ENCODE measurements around the gene FNTB. TPM values are rescaled to one million over a fixed set of nuclear protein-coding genes. Genes with fewer than 3 reads are reported as not detected.

The FNTB gene
- total RNA-seq, 1 donor = 12.7 TPM

DNA sequence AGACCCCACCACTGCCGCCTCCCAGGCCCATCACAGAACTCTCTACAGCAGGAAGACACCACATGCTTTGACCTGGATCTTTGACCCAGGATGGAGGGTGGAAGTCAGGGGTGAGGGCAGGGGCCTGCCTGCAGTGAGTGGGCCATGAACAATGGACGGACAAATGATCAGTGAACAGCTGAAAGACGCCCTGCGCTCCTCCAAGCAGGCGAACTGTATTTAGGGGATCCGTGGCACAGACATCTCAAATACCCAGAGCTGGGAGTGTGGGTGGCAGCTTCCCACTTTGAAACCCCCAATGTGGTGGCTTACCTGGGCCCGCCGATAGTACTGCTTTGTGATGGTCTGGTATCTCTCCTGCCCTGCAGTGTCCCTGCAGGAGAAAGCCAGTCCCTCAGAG is 35.4 kb upstream of the FNTB start:
- H3K27ac ChIP-seq (ENCODE audit: low read depth, low read length) = no peak overlapping the region
- no peaks in the 10 kb centered on the region for H3K79me2 ChIP-seq (ENCODE audit: insufficient read depth, low read length)
- no peaks in the 10 kb centered on the region for H3K36me3 ChIP-seq (ENCODE audit: insufficient read depth, low read length)
- peaks cover 3% of the 10 kb centered on the region for H4K20me1 ChIP-seq (ENCODE audit: insufficient read depth, low read length)
- TF ChIP-seq, protein P1, sequence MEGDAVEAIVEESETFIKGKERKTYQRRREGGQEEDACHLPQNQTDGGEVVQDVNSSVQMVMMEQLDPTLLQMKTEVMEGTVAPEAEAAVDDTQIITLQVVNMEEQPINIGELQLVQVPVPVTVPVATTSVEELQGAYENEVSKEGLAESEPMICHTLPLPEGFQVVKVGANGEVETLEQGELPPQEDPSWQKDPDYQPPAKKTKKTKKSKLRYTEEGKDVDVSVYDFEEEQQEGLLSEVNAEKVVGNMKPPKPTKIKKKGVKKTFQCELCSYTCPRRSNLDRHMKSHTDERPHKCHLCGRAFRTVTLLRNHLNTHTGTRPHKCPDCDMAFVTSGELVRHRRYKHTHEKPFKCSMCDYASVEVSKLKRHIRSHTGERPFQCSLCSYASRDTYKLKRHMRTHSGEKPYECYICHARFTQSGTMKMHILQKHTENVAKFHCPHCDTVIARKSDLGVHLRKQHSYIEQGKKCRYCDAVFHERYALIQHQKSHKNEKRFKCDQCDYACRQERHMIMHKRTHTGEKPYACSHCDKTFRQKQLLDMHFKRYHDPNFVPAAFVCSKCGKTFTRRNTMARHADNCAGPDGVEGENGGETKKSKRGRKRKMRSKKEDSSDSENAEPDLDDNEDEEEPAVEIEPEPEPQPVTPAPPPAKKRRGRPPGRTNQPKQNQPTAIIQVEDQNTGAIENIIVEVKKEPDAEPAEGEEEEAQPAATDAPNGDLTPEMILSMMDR (IDR thresholded peaks at IDR 0.05; ENCODE audit: extremely low read depth, low read depth, low read length) = no peak
- H3K4me1 ChIP-seq (ENCODE audit: insufficient read depth, low read length) = no peaks in the 10 kb centered on the region
- no peaks in the 10 kb centered on the region for H3K9me3 ChIP-seq (ENCODE audit: low read depth, low read length)
- no peaks in the 10 kb centered on the region for H3K27me3 ChIP-seq (ENCODE audit: insufficient read depth, low read length)
- H3K4me2 ChIP-seq (ENCODE audit: insufficient read depth, low read length) = no peak overlapping the region
- H2AFZ ChIP-seq (ENCODE audit: low read length) = no peak overlapping the region
- H3K4me3 ChIP-seq (ENCODE audit: insufficient read depth, low read length) = no peak overlapping the region
- DNase-seq (ENCODE audit: insufficient read length, low spot score, missing footprints) = no peak

DNA sequence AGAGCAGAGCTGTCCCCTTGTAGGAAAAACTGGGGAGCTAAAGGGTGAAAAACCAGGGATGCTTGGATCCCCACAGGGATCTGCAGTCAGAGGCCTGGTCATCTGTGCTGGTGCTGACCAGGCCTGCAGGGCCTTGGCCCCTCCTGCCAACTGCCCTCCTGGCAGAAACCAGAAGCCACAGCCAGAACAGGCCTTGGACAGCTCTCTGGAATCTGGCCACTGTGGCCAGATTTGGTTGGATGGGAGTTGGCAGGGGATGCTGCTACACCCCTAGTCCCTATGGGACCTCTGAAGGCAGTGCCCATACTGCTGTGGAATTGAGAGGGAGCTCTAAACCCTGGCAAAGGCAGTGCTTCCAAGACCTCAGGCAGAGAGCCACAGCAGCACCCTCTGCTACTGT is 35.0 kb upstream of the FNTB start:
- no peak overlapping the region for H3K4me3 ChIP-seq (ENCODE audit: insufficient read depth, low read length)
- no peaks in the 10 kb centered on the region for H3K27me3 ChIP-seq (ENCODE audit: insufficient read depth, low read length)
- peaks cover 3% of the 10 kb centered on the region for H4K20me1 ChIP-seq (ENCODE audit: insufficient read depth, low read length)
- no peaks in the 10 kb centered on the region for H3K36me3 ChIP-seq (ENCODE audit: insufficient read depth, low read length)
- TF ChIP-seq, protein P1 (IDR thresholded peaks at IDR 0.05; ENCODE audit: extremely low read depth, low read depth, low read length) = no peak
- H3K4me2 ChIP-seq (ENCODE audit: insufficient read depth, low read length) = no peak overlapping the region
- no peaks in the 10 kb centered on the region for H3K9me3 ChIP-seq (ENCODE audit: low read depth, low read length)
- H2AFZ ChIP-seq (ENCODE audit: low read length) = no peak overlapping the region
- no peaks in the 10 kb centered on the region for H3K79me2 ChIP-seq (ENCODE audit: insufficient read depth, low read length)
- no peaks in the 10 kb centered on the region for H3K4me1 ChIP-seq (ENCODE audit: insufficient read depth, low read length)
- no peak overlapping the region for H3K27ac ChIP-seq (ENCODE audit: low read depth, low read length)
- no peak for DNase-seq (ENCODE audit: insufficient read length, low spot score, missing footprints)

DNA sequence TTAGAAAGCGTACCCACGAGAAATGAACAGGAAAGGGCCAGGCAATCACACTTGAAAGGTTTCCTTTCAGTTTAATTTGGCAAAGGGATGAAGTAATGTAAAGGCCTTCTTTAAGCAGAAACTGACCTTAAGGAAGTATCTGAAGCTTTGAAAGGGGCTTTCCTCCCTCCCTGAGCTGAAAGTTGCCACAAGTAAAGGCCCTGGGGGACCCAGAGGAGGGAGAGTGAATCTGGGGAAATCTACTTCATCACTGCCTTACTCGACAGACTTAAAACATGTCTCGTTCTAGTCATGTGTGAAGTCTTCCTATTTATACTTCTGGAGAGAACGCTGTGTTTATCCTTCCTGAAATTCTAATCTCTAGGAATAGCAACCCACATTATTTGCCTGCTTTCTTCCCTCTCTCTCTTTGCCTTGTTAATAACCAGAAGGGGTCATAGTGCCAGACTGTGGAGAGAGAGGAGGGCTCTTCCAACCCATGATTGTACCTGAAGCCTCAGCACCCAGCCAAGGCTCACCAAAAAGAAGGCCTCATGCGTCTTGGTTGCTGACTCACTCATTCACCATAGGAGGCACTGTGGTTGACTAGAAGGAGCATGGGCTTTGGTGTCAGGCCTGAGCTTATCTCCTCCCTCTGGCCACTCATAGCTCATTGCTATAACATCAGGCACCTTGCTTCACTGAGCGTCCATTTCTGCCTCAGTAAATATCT is 33.9 kb upstream of the FNTB start:
- Histone ChIP-seq H3K9me3 (ENCODE audit: low read depth, low read length) (peaks cover 6% of the 10 kb centered on the region), H3K27me3 (ENCODE audit: insufficient read depth, low read length) (no peaks in the 10 kb centered on the region), H3K4me3 (ENCODE audit: insufficient read depth, low read length) (no peak overlapping the region), H4K20me1 (ENCODE audit: insufficient read depth, low read length) (peaks cover 3% of the 10 kb centered on the region), H3K27ac (ENCODE audit: low read depth, low read length) (no peak overlapping the region), H2AFZ (ENCODE audit: low read length) (no peak overlapping the region), H3K4me1 (ENCODE audit: insufficient read depth, low read length) (no peaks in the 10 kb centered on the region), H3K4me2 (ENCODE audit: insufficient read depth, low read length) (no peak overlapping the region), H3K79me2 (ENCODE audit: insufficient read depth, low read length) (no peaks in the 10 kb centered on the region), H3K36me3 (ENCODE audit: insufficient read depth, low read length) (no peaks in the 10 kb centered on the region)
- DNase-seq (ENCODE audit: insufficient read length, low spot score, missing footprints) = no peak
- TF ChIP-seq, protein P1 (IDR thresholded peaks at IDR 0.05; ENCODE audit: extremely low read depth, low read depth, low read length) = no peak

DNA sequence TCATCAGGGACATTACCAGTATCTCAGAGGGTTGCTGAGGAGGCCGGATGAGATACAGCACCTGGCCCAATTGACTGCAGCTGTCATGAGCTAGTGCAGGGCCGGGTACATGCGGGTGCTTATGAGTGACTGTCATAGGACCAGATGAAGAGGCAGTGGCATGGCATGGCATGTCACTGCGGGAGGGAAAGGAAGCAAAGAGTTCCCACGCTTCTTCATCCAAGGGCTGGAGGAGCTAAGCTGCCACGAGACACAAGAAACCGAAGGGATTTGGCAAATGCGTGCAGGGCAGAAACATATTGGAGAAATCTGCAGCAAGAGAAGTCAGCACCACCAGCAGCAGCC is 33.4 kb upstream of the FNTB start:
- Histone ChIP-seq H3K27me3 (ENCODE audit: insufficient read depth, low read length) (no peaks in the 10 kb centered on the region), H4K20me1 (ENCODE audit: insufficient read depth, low read length) (peaks cover 3% of the 10 kb centered on the region), H3K4me1 (ENCODE audit: insufficient read depth, low read length) (no peaks in the 10 kb centered on the region), H3K36me3 (ENCODE audit: insufficient read depth, low read length) (no peaks in the 10 kb centered on the region), H3K4me2 (ENCODE audit: insufficient read depth, low read length) (no peak overlapping the region), H3K4me3 (ENCODE audit: insufficient read depth, low read length) (no peak overlapping the region), H3K9me3 (ENCODE audit: low read depth, low read length) (peaks cover 6% of the 10 kb centered on the region), H3K27ac (ENCODE audit: low read depth, low read length) (no peak overlapping the region), H2AFZ (ENCODE audit: low read length) (no peak overlapping the region), H3K79me2 (ENCODE audit: insufficient read depth, low read length) (no peaks in the 10 kb centered on the region)
- TF ChIP-seq, protein P1 (IDR thresholded peaks at IDR 0.05; ENCODE audit: extremely low read depth, low read depth, low read length) = no peak
- no peak for DNase-seq (ENCODE audit: insufficient read length, low spot score, missing footprints)
